B cell (primary cell): ENCODE results near the gene RPL37A. TPM values are rescaled to one million over a fixed set of nuclear protein-coding genes. Genes with fewer than 3 reads are reported as not detected.

Experiments
- ATAC-seq: fragments of 200-7000 bp; cut with Tn5 transposase; one replicate; pipeline ENCODE4 v1.10.0; 2021; ENCODE audit warnings: low read depth, mild to moderate bottlenecking, moderate number of reproducible peaks, moderate library complexity
- CTCF ChIA-PET: fragments of 350-600 bp; sonication (Branson Sonifier 250); formaldehyde crosslinking; loops from one replicate; lab custom pipeline; 2021; ENCODE audit warnings: antibody characterized with exemption, inconsistent platforms; lab: Charles Lee
- POLR2A ChIA-PET: fragments of 350-600 bp; sonication (Branson Sonifier 250); formaldehyde crosslinking; loops from one replicate; lab custom pipeline; 2021; ENCODE audit warnings: antibody characterized with exemption; lab: Charles Lee
- DNase-seq: peaks from one replicate; pipeline ENCODE4 v3.0.0; 2013
- H2AFZ ChIP-seq: 2 replicates; pipeline ENCODE4 v1.6.1; 2012; ENCODE audit warnings: mild to moderate bottlenecking, low read depth, low read length; ENCODE audit not compliant: insufficient read depth, poor library complexity, severe bottlenecking
- H3K27ac ChIP-seq, 2 donors: 1 replicate in 1 of 2; 2 replicates in 1 of 2; pipeline ENCODE4 v1.5.1; 2012 to 2013; ENCODE audit warnings: low read length in 2 of 2, mild to moderate bottlenecking in 2 of 2, moderate library complexity in 1 of 2
- H3K27me3 ChIP-seq, 4 experiments: fragments of 200-600 bp in 1 of 4; sonication (generic) in 1 of 4; replicated peaks in 1 of 4; 1 replicate in 2 of 4; 2 replicates in 2 of 4; pipeline versions ENCODE4 v1.6.1 to v1.7.0; 2013 to 2016; ENCODE audit warnings: low read length in 3 of 4, mild to moderate bottlenecking in 2 of 4, mixed read lengths in 1 of 4, moderate library complexity in 1 of 4; ENCODE audit not compliant: insufficient read depth in 4 of 4, control insufficient read depth in 3 of 4; ENCODE audit errors: control extremely low read depth in 1 of 4
- H3K36me3 ChIP-seq, 2 experiments: replicated peaks in 1 of 2; 1 replicate in 1 of 2; 2 replicates in 1 of 2; pipeline versions ENCODE4 v1.6.1 to v1.7.1; 2013; ENCODE audit warnings: low read length in 1 of 2; ENCODE audit not compliant: insufficient read depth in 2 of 2, control insufficient read depth in 1 of 2; ENCODE audit errors: control extremely low read depth in 1 of 2, extremely low read depth in 1 of 2
- H3K4me1 ChIP-seq, 2 donors: fragments of 200-600 bp in 1 of 2; sonication (generic) in 1 of 2; 1 replicate in 1 of 2; 2 replicates in 1 of 2; pipeline versions ENCODE4 v1.5.1 to v1.6.1; 2013 to 2017; ENCODE audit warnings: low read length in 2 of 2; ENCODE audit not compliant: control insufficient read depth in 2 of 2, insufficient read depth in 2 of 2
- H3K4me2 ChIP-seq: replicated peaks from 2 replicates; pipeline ENCODE3; 2012; ENCODE audit warnings: mild to moderate bottlenecking, low read depth, low read length; ENCODE audit not compliant: poor library complexity, severe bottlenecking
- H3K4me3 ChIP-seq, 5 experiments: fragments of 200-600 bp in 1 of 5; sonication (generic) in 1 of 5; 1 replicate in 3 of 5; 2 replicates in 2 of 5; pipeline versions ENCODE4 v1.5.1 to v1.7.0; 2011 to 2016; ENCODE audit warnings: low read length in 4 of 5, mild to moderate bottlenecking in 4 of 5, low read depth in 2 of 5, control low read depth in 1 of 5, moderate library complexity in 1 of 5; ENCODE audit not compliant: insufficient read depth in 1 of 5; ENCODE audit errors: control extremely low read depth in 1 of 5, extremely low read depth in 1 of 5
- H3K79me2 ChIP-seq: fragments of 200-600 bp; sonication (generic); one replicate; pipeline ENCODE4 v1.6.0; 2016; ENCODE audit warnings: low read length; ENCODE audit not compliant: control insufficient read depth, insufficient read depth
- H3K9ac ChIP-seq: fragments of 200-600 bp; sonication (generic); 2 replicates; pipeline ENCODE4 v1.6.1; 2017; ENCODE audit warnings: mild to moderate bottlenecking, low read length, moderate library complexity
- H3K9me3 ChIP-seq, 3 donors: one replicate each; pipeline versions ENCODE4 v1.6.1 to v1.7.1; 2013; ENCODE audit warnings: low read length in 2 of 3; ENCODE audit not compliant: control insufficient read depth in 2 of 3, insufficient read depth in 1 of 3; ENCODE audit errors: control extremely low read depth in 1 of 3
- H4K20me1 ChIP-seq: 2 replicates; pipeline ENCODE4 v1.6.0; 2012; ENCODE audit warnings: mild to moderate bottlenecking, low read length; ENCODE audit not compliant: insufficient read depth, control insufficient read depth, poor library complexity, severe bottlenecking
- H3K27ac Mint-ChIP-seq: one replicate; pipeline ENCODE4 v1.8.0; 2021; ENCODE audit warnings: mixed read lengths
- H3K27me3 Mint-ChIP-seq: one replicate; pipeline ENCODE4 v1.8.0; 2021; ENCODE audit warnings: mixed read lengths
- H3K4me1 Mint-ChIP-seq: one replicate; pipeline ENCODE4 v1.8.0; 2021; ENCODE audit warnings: mixed read lengths
- H3K4me3 Mint-ChIP-seq: one replicate; pipeline ENCODE4 v1.8.0; 2021; ENCODE audit warnings: mixed read lengths
- H3K9me3 Mint-ChIP-seq: one replicate; pipeline ENCODE4 v1.8.0; 2022; ENCODE audit warnings: mixed read lengths; ENCODE audit not compliant: insufficient read depth
- CTCF ChIP-seq: fragments of 200-600 bp; IDR thresholded peaks from one replicate; pipeline ENCODE4 v1.8.0; 2022; ENCODE audit warnings: antibody characterized with exemption, mild to moderate bottlenecking
- EZH2 ChIP-seq: IDR thresholded peaks from 2 replicates; pipeline ENCODE4 v1.6.1; 2012; ENCODE audit warnings: borderline replicate concordance, low read depth, mild to moderate bottlenecking, moderate library complexity, low read length; ENCODE audit not compliant: insufficient read depth, poor library complexity, severe bottlenecking
- WGBS: methylation state at CpG from one replicate; pipeline ENCODE4 v1.1.5; 2013; ENCODE audit warnings: missing lambda C conversion rate; ENCODE audit not compliant: insufficient coverage; 5-methylcytosine and 5-hydroxymethylcytosine counted together
- intact Hi-C: fragments of 100-400 bp; cut with micrococcal nuclease; formaldehyde crosslinking; loops from one replicate; pipeline ENCODE4 v1.10.0; 2022
- polyA plus RNA-seq: library from polyadenylated mRNA; depleted of rRNA; stranded (reverse); fragments of >200 nt; gene quantifications from 2 replicates; pipeline ENCODE4 v1.2.3, GENCODE V29; 2012
- total RNA-seq, 2 donors: library from RNA; stranded (reverse); fragments of 120-200 nt in 1 of 2; gene quantifications; 1 replicate in 1 of 2; 2 replicates in 1 of 2; pipeline versions ENCODE4 v1.2.3 to v1.2.4, GENCODE V29; 2013 to 2022

RPL37A gene
- total and polyA plus RNA-seq, 2 donors (not counting 1 experiment from before 2014, with no cell fraction given): 1,571 to 3,456 TPM

DNA sequence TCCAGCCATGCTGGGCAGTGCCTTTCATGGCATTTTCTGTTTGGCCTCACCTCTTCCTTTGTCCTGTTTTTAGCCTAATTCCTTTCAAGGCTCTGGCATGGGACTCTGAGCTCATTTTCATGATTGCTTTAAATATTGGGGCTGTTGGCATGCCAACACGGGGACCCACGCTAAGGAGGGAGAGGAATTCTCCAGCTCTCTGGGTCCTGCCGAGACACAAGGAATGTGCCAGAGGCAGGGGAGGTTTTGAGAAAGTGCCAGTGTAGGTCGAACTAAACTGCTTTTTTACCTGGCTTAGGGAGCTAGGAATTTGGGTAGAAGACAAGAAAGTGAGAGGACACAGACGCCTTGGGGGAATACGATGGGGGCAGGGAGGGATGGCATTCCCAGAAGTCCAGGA, 42.3 kb downstream of the RPL37A start:
- H3K4me1 Mint-ChIP-seq: no peaks in the 10 kb centered on the region
- no peak overlapping the region for H3K4me3 Mint-ChIP-seq
- Histone ChIP-seq H3K27ac (no peak overlapping the region), H3K4me3 (no peak overlapping the region), H3K4me1 (no peaks in the 10 kb centered on the region), H3K27me3 (peaks cover 0 to 13% (median 0%) of the 10 kb centered on the region in 4 experiments), H3K9me3 (no peaks in the 10 kb centered on the region), H2AFZ (no peak overlapping the region), H3K36me3 (no peaks in the 10 kb centered on the region), H3K79me2 (no peaks in the 10 kb centered on the region), H3K9ac (no peak overlapping the region), H3K4me2 (no peak overlapping the region), H4K20me1 (no peaks in the 10 kb centered on the region)
- ChIA-PET CTCF (no interaction called here), POLR2A (no interaction called here)
- H3K27me3 Mint-ChIP-seq: peaks cover 19% of the 10 kb centered on the region
- WGBS: 93% methylated on average over 6 of the region's 6 CpGs
- no peak overlapping the region for H3K27ac Mint-ChIP-seq
- TF ChIP-seq EZH2: no peak
- peaks cover 4% of the 10 kb centered on the region for H3K9me3 Mint-ChIP-seq
- intact Hi-C loops: no loop called here
- ATAC-seq (no peak), DNase-seq (no peak)

DNA sequence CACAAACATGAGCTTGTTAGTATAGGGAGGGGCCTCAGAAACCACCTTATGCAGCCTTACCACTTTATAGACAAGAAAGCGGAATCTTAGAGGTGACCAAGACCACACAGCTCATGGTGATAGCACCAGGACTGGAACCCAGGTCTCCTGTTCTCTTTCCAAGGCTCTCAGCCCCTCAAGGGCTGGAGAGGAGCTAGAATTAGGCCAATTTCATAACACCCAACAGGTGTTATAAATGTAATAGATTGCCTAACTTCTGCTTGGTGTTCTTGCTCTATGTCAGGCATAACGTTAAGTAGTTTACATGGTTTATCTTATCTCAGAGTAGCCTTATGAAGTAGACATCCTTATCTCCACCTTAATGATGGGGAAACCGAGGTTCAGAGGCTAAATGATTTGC, 42.9 kb downstream of the RPL37A start:
- H3K4me1 Mint-ChIP-seq: no peaks in the 10 kb centered on the region
- Histone ChIP-seq H3K4me1 (no peaks in the 10 kb centered on the region), H3K4me2 (no peak overlapping the region), H4K20me1 (no peaks in the 10 kb centered on the region), H3K9ac (no peak overlapping the region), H3K9me3 (no peaks in the 10 kb centered on the region), H3K27ac (no peak overlapping the region), H3K36me3 (no peaks in the 10 kb centered on the region), H3K4me3 (no peak overlapping the region), H3K79me2 (no peaks in the 10 kb centered on the region), H2AFZ (no peak overlapping the region), H3K27me3 (peaks cover 0 to 13% (median 0%) of the 10 kb centered on the region in 4 experiments)
- peaks cover 4% of the 10 kb centered on the region for H3K9me3 Mint-ChIP-seq
- intact Hi-C loops: no loop called here
- H3K27ac Mint-ChIP-seq: no peak overlapping the region
- H3K4me3 Mint-ChIP-seq: no peak overlapping the region
- no peak for ATAC-seq
- ChIA-PET CTCF (no interaction called here), POLR2A (no interaction called here)
- WGBS: 80% methylated on average over 1 of the region's 3 CpGs
- DNase-seq: no peak
- TF ChIP-seq EZH2 (no peak), CTCF (no peak)
- H3K27me3 Mint-ChIP-seq: peaks cover 24% of the 10 kb centered on the region
